ENCODE data around the gene MCUB. TPM values are rescaled to one million over a fixed set of nuclear protein-coding genes. Genes with fewer than 3 reads are reported as not detected.

The MCUB gene, protein sequence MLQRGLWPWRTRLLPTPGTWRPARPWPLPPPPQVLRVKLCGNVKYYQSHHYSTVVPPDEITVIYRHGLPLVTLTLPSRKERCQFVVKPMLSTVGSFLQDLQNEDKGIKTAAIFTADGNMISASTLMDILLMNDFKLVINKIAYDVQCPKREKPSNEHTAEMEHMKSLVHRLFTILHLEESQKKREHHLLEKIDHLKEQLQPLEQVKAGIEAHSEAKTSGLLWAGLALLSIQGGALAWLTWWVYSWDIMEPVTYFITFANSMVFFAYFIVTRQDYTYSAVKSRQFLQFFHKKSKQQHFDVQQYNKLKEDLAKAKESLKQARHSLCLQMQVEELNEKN
- total RNA-seq = 15.0 and 15.6 TPM in 2 replicates

DNA sequence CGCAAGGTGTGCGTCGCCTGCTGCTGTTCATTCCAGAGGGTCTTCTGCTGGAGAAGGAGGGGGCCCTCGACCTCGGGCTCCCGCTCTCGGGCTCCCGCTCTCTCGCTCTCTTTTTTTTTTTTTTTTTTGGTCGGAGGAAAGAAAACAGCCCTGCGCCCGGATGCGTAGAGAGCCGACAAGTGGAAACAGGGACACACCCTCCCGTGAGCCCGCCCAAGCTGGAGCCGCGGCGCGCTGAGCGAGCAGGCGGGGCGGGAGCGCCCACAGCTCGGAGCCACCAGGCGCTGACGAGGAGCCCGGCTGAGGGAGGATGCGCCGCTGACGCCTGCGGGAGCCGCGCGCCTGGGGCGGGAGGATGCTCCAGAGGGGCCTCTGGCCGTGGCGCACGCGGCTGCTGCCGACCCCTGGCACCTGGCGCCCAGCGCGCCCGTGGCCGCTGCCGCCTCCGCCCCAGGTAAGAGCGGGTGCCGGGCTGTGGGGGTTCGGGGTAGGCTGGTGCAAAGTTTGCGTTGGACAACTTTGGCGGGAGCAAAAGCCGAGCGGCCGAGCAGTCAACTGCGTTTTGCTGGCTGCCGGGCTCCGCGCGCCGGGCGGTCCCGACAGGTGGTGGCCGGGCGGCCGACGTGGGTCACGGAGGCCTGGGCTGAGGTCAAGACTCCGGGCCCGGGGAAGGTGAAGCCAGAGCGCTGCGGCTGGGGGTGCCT is at the start of gene MCUB:
Gene MCUB, plus strand, starts transcription at position 264 of the 704 bp plus-strand sequence. Its CDS starts 92 bp downstream, at position 356.

DNA sequence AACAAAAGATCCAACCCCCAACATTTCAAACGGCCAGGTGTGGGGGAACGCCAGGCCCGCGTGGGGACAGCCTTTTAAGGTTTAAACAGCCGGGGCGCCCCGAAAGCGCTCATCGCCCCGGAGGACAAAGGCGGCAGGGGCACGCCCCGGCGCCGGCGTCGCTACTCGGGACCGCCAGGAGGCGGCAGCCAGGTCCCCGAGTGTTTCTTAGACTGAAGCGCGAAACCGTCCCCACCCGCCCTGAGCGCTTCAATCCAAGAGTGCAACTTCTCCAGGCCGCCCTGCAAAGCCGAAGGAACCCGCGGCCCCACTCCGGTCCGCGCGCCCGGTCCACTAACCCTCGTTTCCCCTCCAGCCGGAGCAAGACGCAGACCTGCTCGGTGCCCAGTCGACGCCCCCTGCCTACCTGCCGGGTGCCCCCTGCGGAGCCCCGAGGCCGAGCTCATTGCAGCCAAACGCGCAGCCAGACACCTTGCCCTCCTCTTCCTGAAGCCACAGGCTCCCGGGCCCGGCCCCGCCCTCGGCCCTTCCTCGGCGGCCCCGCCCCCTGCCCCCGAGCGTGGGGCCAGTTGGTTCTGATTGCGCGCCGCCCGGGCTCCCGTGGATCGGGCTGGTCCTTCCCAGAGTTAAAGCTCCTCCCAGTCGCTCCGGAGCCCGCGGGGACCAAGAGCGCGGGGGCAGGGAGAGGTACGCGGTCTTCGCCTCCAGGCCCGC is 143.1 kb downstream of the MCUB start, which contains the start of gene CASP6:
Gene CASP6, minus strand, starts transcription at position 496 of the 714 bp plus-strand sequence. Its CDS starts 50 bp downstream, at position 446.

DNA sequence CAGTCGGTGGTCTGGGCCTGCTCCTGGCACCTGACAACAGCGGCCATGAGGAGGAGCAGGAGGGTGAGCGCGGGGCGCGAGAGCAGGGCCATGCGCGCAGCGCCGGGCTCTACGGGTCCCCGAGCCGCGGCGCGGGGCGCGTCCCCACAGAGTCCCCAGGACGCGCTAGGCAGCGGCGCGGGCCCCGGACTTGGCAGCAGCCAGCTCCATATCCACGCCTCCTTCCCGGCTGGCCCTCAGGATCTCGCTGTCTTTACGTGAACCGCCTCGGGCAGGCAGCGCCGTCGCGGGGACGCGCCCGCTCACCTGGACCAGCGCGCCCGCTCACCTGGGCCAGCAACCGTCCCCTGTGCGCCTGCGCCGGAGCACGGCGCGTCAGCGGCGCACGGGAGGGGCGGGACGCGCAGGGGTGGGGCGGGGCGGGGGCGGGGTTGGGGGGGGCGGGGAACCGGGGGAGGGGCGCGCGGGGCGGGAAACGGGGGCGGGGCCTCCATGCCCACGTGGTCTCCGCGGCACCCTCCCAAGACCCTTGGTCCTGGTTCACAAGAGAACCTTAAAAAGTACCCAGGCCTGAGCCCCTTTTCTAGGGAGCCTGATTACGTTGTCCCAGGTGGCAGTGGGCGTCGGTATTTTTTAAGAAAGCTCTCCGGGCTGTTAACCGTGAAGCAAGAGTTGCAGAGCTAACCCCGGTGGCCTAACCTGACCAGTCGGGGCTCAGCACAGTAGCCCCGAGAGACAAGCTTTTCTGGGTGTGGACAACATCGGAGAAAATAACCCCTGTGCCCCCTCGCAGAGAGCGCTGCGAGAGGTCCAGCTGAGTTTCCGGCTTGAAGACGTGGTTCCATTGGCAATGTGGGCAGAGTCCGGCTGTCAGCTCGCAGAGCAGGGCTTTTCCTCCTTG is 169.9 kb downstream of the MCUB start, which contains the start of gene PLA2G12A:
Gene PLA2G12A, minus strand, starts transcription at position 353 of the 901 bp plus-strand sequence. Its CDS starts 261 bp downstream, at position 92.

Other genes with a start within 250 kb of the MCUB start
- 9.1 and 9.5 TPM in 2 replicates for gene SEC24B, start 126.4 kb upstream of the MCUB start, total RNA-seq
- 21.6 and 23.1 TPM in 2 replicates for gene CASP6, start 143.2 kb downstream of the MCUB start, total RNA-seq
- gene PLA2G12A, start 169.8 kb downstream of the MCUB start, total RNA-seq = 8.0 and 28.5 TPM in 2 replicates
- 1.8 and 6.9 TPM in 2 replicates for gene CFI, start 241.8 kb downstream of the MCUB start, total RNA-seq